HL-60 (cell line): ENCODE results near the gene CYP24A1.

Experiments used
- GABPA ChIP-seq: IDR thresholded peaks from 2 replicates; pipeline ENCODE4 v1.6.1; 2012; ENCODE audit warnings: low read depth
- REST ChIP-seq: IDR thresholded peaks from 2 replicates; pipeline ENCODE4 v1.6.1; 2012; ENCODE audit warnings: low read depth; ENCODE audit not compliant: insufficient replicate concordance
- TF ChIP-seq, protein P1 (sequence below): IDR thresholded peaks from one replicate; pipeline ENCODE4 v1.5.1; 2011; ENCODE audit warnings: low read length, control low read depth, inconsistent platforms; ENCODE audit not compliant: insufficient read depth

GRCh38 chr20:54156522-54156921 is 17.3 kb downstream of the CYP24A1 start:
- TF ChIP-seq GABPA (no peak), REST (no peak)
- TF ChIP-seq, protein P1, sequence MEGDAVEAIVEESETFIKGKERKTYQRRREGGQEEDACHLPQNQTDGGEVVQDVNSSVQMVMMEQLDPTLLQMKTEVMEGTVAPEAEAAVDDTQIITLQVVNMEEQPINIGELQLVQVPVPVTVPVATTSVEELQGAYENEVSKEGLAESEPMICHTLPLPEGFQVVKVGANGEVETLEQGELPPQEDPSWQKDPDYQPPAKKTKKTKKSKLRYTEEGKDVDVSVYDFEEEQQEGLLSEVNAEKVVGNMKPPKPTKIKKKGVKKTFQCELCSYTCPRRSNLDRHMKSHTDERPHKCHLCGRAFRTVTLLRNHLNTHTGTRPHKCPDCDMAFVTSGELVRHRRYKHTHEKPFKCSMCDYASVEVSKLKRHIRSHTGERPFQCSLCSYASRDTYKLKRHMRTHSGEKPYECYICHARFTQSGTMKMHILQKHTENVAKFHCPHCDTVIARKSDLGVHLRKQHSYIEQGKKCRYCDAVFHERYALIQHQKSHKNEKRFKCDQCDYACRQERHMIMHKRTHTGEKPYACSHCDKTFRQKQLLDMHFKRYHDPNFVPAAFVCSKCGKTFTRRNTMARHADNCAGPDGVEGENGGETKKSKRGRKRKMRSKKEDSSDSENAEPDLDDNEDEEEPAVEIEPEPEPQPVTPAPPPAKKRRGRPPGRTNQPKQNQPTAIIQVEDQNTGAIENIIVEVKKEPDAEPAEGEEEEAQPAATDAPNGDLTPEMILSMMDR, result no peak
